ENCODE data around the gene VOPP1.

- TF ChIP-seq CTCF (IDR thresholded peaks at IDR 0.05), result no peak
- TF ChIP-seq POLR2A (IDR thresholded peaks at IDR 0.05), result no peak
Measured at GRCh38 chr7:55594414-55594813, 22.1 kb upstream of the VOPP1 start.

Measured in ovary (tissue), 3 donors.